CD4-positive, alpha-beta T cell treated with Interleukin-21 for 1 hour (primary cell): ENCODE results near the gene STK24.

ENCODE experiments used
- DNase-seq: peaks from one replicate; pipeline ENCODE4 v3.0.0-alpha.2; 2020

STK24 gene

GRCh38 chr13:98508280-98508679 is 68.6 kb downstream of the STK24 start:
- no peak for DNase-seq

- no peak for DNase-seq
Measured at GRCh38 chr13:98507282-98507797, 69.6 kb downstream of the STK24 start.

- no peak for DNase-seq
Measured at GRCh38 chr13:98506728-98507230, 70.1 kb downstream of the STK24 start.

GRCh38 chr13:98506322-98506721 is 70.6 kb downstream of the STK24 start:
- DNase-seq, result no peak

GRCh38 chr13:98505217-98505616 is 71.7 kb downstream of the STK24 start:
- DNase-seq, result no peak

GRCh38 chr13:98504371-98504963 is 72.4 kb downstream of the STK24 start:
- DNase-seq, result peak; percentile 30

GRCh38 chr13:98504029-98504351 is 72.9 kb downstream of the STK24 start:
- no peak for DNase-seq

GRCh38 chr13:98503175-98504028 is 73.5 kb downstream of the STK24 start:
- no peak for DNase-seq

GRCh38 chr13:98500963-98501421 is 75.9 kb downstream of the STK24 start:
- DNase-seq, result no peak

- no peak for DNase-seq
Measured at GRCh38 chr13:98496966-98497365, 79.9 kb downstream of the STK24 start.

GRCh38 chr13:98496479-98496791 is 80.5 kb downstream of the STK24 start:
- no peak for DNase-seq

- DNase-seq, result no peak
Measured at GRCh38 chr13:98495627-98496478, 81.1 kb downstream of the STK24 start.

GRCh38 chr13:98494769-98495168 is 82.1 kb downstream of the STK24 start:
- no peak for DNase-seq

- DNase-seq, result no peak
Measured at GRCh38 chr13:98493042-98493712, 83.7 kb downstream of the STK24 start.

GRCh38 chr13:98492335-98493041 is 84.4 kb downstream of the STK24 start:
- no peak for DNase-seq

- no peak for DNase-seq
Measured at GRCh38 chr13:98490866-98491265, 86.0 kb downstream of the STK24 start.

GRCh38 chr13:98490195-98490836 is 86.6 kb downstream of the STK24 start:
- DNase-seq, result no peak

- DNase-seq, result no peak
Measured at GRCh38 chr13:98489446-98490194, 87.3 kb downstream of the STK24 start.

GRCh38 chr13:98488736-98489135 is 88.2 kb downstream of the STK24 start:
- DNase-seq, result no peak

- DNase-seq, result no peak
Measured at GRCh38 chr13:98487522-98487921, 89.4 kb downstream of the STK24 start.

- DNase-seq, result no peak
Measured at GRCh38 chr13:98487016-98487415, 89.9 kb downstream of the STK24 start.
